PC-3 (cell line): Measurements from ENCODE around the gene DHH. TPM values are rescaled to one million over a fixed set of nuclear protein-coding genes. Genes with fewer than 3 reads are reported as not detected.
A peak's percentile ranks its signal among the peaks of the same experiment; 100 is the strongest.

ENCODE experiments used
- ATAC-seq: fragments of 200-7000 bp; cut with Tn5 transposase; 2 replicates; pipeline ENCODE4 v1.9.1; 2020; ENCODE audit warnings: mild to moderate bottlenecking, moderate library complexity
- BruUV-seq: library from RNA; stranded (reverse); fragments of 400-500 nt; replicated peaks from 2 replicates; lab custom pipeline; 2021; lab: Mats Ljungman, UMichigan
- CTCF ChIA-PET: fragments of 300-600 bp; sonication (Branson Sonifier 250); formaldehyde crosslinking; loops from one replicate; lab custom pipeline; 2022; ENCODE audit warnings: antibody characterized with exemption; lab: Charles Lee
- POLR2A ChIA-PET: fragments of 300-600 bp; sonication (Branson Sonifier 250); formaldehyde crosslinking; loops from one replicate; lab custom pipeline; 2022; ENCODE audit warnings: antibody characterized with exemption; ENCODE audit not compliant: unreplicated experiment; lab: Charles Lee
- DNase-seq: peaks from one replicate; pipeline ENCODE4 v3.0.0-alpha.2; 2015
- H2AFZ ChIP-seq: fragments of 300-600 bp; sonication (generic); 2 replicates; pipeline ENCODE4 v1.6.0; 2016; ENCODE audit warnings: antibody characterized with exemption, low read length
- H3F3A ChIP-seq: fragments of 300-600 bp; sonication (generic); one replicate; pipeline ENCODE4 v1.6.0; 2017; ENCODE audit warnings: antibody characterized with exemption, low read length, control low read depth, mild to moderate bottlenecking; ENCODE audit not compliant: unreplicated experiment
- H3K27ac ChIP-seq: fragments of 300-600 bp; sonication (generic); 2 replicates; pipeline ENCODE4 v1.5.1; 2016; ENCODE audit warnings: mild to moderate bottlenecking, low read length
- H3K27me3 ChIP-seq: fragments of 300-600 bp; sonication (generic); 2 replicates; pipeline ENCODE4 v1.6.1; 2016; ENCODE audit warnings: low read length, mixed read lengths
- H3K36me3 ChIP-seq: fragments of 300-600 bp; sonication (generic); 2 replicates; pipeline ENCODE4 v1.6.1; 2016; ENCODE audit warnings: low read depth, mixed run types, low read length, mixed read lengths
- H3K4me1 ChIP-seq: fragments of 300-600 bp; sonication (generic); 2 replicates; pipeline ENCODE4 v1.5.1; 2016; ENCODE audit warnings: low read length; ENCODE audit not compliant: insufficient read depth
- H3K4me2 ChIP-seq: fragments of 300-600 bp; sonication (generic); 2 replicates; pipeline ENCODE4 v1.6.0; 2016; ENCODE audit warnings: low read length
- H3K4me3 ChIP-seq: fragments of 300-600 bp; sonication (generic); 2 replicates; pipeline ENCODE4 v1.5.1; 2016; ENCODE audit warnings: mild to moderate bottlenecking, low read length, mixed read lengths
- H3K79me2 ChIP-seq: fragments of 300-600 bp; sonication (generic); 2 replicates; pipeline ENCODE4 v1.6.1; 2017; ENCODE audit warnings: low read length, mixed read lengths
- H3K9ac ChIP-seq: fragments of 300-600 bp; sonication (generic); 2 replicates; pipeline ENCODE4 v1.6.0; 2016; ENCODE audit warnings: mild to moderate bottlenecking, low read length
- H3K9me2 ChIP-seq: fragments of 300-600 bp; sonication (generic); replicated peaks from 2 replicates; pipeline ENCODE4 v1.6.1; 2016; ENCODE audit warnings: mixed run types, low read length, mixed read lengths
- H3K9me3 ChIP-seq: fragments of 300-600 bp; sonication (generic); 2 replicates; pipeline ENCODE4 v1.6.1; 2016; ENCODE audit warnings: low read length, mixed read lengths
- H4K20me1 ChIP-seq: fragments of 300-600 bp; sonication (generic); 2 replicates; pipeline ENCODE4 v1.6.1; 2016; ENCODE audit warnings: low read length, mixed read lengths
- EZH2 ChIP-seq: fragments of 300-600 bp; sonication (generic); IDR thresholded peaks from one replicate; pipeline ENCODE4 v1.6.1; 2017; ENCODE audit warnings: antibody characterized with exemption, mild to moderate bottlenecking, low read length; ENCODE audit not compliant: unreplicated experiment
- EZH2phosphoT487 ChIP-seq: fragments of 300-600 bp; sonication (generic); IDR thresholded peaks from 2 replicates; pipeline ENCODE4 v1.6.1; 2018; ENCODE audit warnings: mild to moderate bottlenecking, antibody characterized with exemption, low read length, borderline replicate concordance
- intact Hi-C: fragments of 100-400 bp; cut with micrococcal nuclease; formaldehyde crosslinking; loops from 2 replicates; pipeline ENCODE4 v1.9.0; 2023
- total RNA-seq: library from RNA; depleted of rRNA; stranded (reverse); fragments of >200 nt; gene quantifications from 2 replicates; pipeline ENCODE4 v1.2.3, GENCODE V29; 2014
- TF ChIP-seq, protein P1 (sequence below): fragments of 300-600 bp; sonication (generic); conservative IDR thresholded peaks from 2 replicates; pipeline ENCODE4 v1.5.1; 2017; ENCODE audit warnings: antibody characterized with exemption, low read depth, mild to moderate bottlenecking, low read length

DHH gene
- total RNA-seq, 1 experiment from 2014 or later, result 0.04 TPM

DNA sequence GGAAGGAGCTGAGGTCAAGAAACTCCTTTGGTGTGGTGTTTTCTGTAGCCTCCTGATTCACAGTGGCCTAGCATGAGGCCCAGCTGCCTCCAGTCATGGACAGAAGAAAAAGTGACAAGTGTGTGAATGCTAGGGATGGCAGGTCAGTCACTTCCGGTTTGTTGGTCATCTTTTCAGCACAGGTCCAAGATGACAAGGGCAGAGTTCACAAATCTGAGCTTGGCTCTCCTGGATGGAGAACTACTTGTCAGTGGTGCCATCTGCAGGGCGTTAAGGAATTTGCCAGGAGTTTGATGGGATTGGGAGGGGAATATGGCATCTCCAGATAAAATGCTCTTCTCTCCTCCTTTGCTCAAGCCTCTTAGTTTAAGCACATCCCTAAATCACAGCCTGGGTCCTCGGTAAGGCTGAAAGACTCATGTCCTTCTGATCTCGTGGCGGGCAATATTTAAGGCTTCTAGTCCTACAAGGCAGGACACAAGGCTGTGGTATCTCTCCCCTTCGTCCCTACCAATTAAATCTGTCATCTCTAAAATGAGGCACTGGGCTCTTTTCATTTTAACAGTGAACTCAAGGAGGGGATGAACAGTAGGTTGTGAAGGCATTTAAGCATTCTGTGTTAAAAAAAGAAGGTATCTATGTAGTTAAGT lies 26.6 kb upstream of the DHH start:
- ChIA-PET CTCF (interaction anchor here (0.6 to 1.7 kb wide), 10 partner anchors 10 to 143 kb away, joined by 3 to 36 read pairs (median 6); partner anchors contain the start of genes DHH and LMBR1L), POLR2A (interaction anchor here (0.5 to 0.6 kb wide), 2 partner anchors 9 to 145 kb away, joined by 3 to 5 read pairs; no protein-coding TSS in a partner anchor)
- ATAC-seq, result peak; percentile 90
- TF ChIP-seq EZH2, result no peak
- TF ChIP-seq, protein P1, sequence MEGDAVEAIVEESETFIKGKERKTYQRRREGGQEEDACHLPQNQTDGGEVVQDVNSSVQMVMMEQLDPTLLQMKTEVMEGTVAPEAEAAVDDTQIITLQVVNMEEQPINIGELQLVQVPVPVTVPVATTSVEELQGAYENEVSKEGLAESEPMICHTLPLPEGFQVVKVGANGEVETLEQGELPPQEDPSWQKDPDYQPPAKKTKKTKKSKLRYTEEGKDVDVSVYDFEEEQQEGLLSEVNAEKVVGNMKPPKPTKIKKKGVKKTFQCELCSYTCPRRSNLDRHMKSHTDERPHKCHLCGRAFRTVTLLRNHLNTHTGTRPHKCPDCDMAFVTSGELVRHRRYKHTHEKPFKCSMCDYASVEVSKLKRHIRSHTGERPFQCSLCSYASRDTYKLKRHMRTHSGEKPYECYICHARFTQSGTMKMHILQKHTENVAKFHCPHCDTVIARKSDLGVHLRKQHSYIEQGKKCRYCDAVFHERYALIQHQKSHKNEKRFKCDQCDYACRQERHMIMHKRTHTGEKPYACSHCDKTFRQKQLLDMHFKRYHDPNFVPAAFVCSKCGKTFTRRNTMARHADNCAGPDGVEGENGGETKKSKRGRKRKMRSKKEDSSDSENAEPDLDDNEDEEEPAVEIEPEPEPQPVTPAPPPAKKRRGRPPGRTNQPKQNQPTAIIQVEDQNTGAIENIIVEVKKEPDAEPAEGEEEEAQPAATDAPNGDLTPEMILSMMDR, result peak; percentile 84
- Histone ChIP-seq H3K4me3 (no peak overlapping the region), H3K9ac (no peak overlapping the region), H3K27ac (no peak overlapping the region), H2AFZ (0 out of 2 replicates have a peak overlapping the region, but pooled peaks have one; percentile 14), H3K36me3 (no peaks in the 10 kb centered on the region), H3K27me3 (no peaks in the 10 kb centered on the region), H4K20me1 (no peaks in the 10 kb centered on the region), H3K79me2 (no peaks in the 10 kb centered on the region), H3K4me2 (no peak overlapping the region), H3F3A (no peaks in the 10 kb centered on the region), H3K4me1 (0 out of 2 replicates have a peak, but pooled peaks cover 2% of the 10 kb centered on the region), H3K9me3 (no peaks in the 10 kb centered on the region), H3K9me2 (no peaks in the 10 kb centered on the region)
- DNase-seq, result peak; percentile 79
- intact Hi-C loops, result loop anchor here (1.0 kb wide), 2 partner anchors 33 to 57 kb away; no protein-coding TSS in a partner anchor
- no TSS peak for BruUV-seq

DNA sequence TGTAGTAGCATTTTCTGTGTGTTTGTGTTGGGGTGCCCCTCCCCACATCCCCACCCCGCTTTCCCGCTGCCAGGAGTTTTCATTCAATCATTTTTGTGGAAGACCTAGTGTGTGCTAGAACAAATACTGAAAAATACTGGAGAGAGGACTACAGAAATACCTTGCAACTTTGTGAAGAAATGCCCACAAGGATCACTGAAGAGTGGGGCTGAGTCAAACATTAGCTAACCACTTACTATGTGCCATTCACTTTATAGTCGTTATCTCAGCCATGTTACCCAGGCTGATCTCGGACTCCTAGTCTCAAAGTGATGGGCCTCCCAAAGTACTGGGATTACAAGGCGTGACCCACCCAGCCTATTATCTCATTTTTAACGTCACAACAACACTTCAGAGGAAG lies 16.6 kb upstream of the DHH start:
- no peaks in the 10 kb centered on the region for H3K9me2 ChIP-seq
- no peak for ATAC-seq
- H3K4me2 ChIP-seq, result peak overlapping the region; percentile 94
- TF ChIP-seq, protein P1, result no peak
- TF ChIP-seq EZH2phosphoT487 (no peak), EZH2 (no peak)
- H3K36me3 ChIP-seq, result no peaks in the 10 kb centered on the region
- H3K79me2 ChIP-seq, result peaks cover 34% of the 10 kb centered on the region
- H3K27ac ChIP-seq, result no peak overlapping the region
- H3K9ac ChIP-seq, result peak overlapping the region; percentile 78; the same call in 1 of the 2 replicates
- ChIA-PET CTCF (interaction anchor here (0.6 to 1.5 kb wide), 3 partner anchors 10 to 744 kb away, joined by 3 to 6 read pairs (median 3); partner anchors contain the start of gene TUBA1B), POLR2A (interaction anchor here (0.8 kb wide), 1 partner anchor 42 kb away, joined by 5 read pairs; the partner anchor contains the start of gene RHEBL1)
- no peaks in the 10 kb centered on the region for H3F3A ChIP-seq
- no peaks in the 10 kb centered on the region for H3K9me3 ChIP-seq
- no peaks in the 10 kb centered on the region for H4K20me1 ChIP-seq
- H3K27me3 ChIP-seq, result no peaks in the 10 kb centered on the region
- intact Hi-C loops, result no loop called here
- no TSS peak for BruUV-seq
- H3K4me1 ChIP-seq, result peaks cover 17% of the 10 kb centered on the region
- peak overlapping the region; percentile 94 for H3K4me3 ChIP-seq
- H2AFZ ChIP-seq, result peak overlapping the region; percentile 84
- DNase-seq, result no peak
